ENCODE measurements around the gene TLX1. TPM values are rescaled to one million over a fixed set of nuclear protein-coding genes. Genes with fewer than 3 reads are reported as not detected.

Gene TLX1
- total and polyA plus RNA-seq, 9 of the 15 experiments (the other 6 are each of a cell fraction or from before 2014, with no cell fraction given), result 0.03 to 3.3 (median 0.19) TPM; not detected in 1

GRCh38 chr10:101144053-101144452 is 13.0 kb downstream of the TLX1 start:
- POLR2A ChIA-PET, result no interaction called here
- no peak for FAIRE-seq

More at GRCh38 chr10:101144053-101144452, 13.0 kb downstream of the TLX1 start:
- ATAC-seq (no peak), DNase-seq (ENCODE audit: extremely low read depth in 1 of 4, low spot score in 3 of 4) (no peak)
- no peaks in the 10 kb centered on the region for H4K20me1 ChIP-seq (replicated peaks; ENCODE audit: control insufficient read depth, insufficient read depth, low read length)
- no peak overlapping the region for H2AFZ ChIP-seq (ENCODE audit: low read depth, low read length)
- no peaks in the 10 kb centered on the region for H3K9me3 ChIP-seq (replicated peaks; ENCODE audit: control insufficient read depth, insufficient read depth, low read depth, low read length)
- no peaks in the 10 kb centered on the region for H3K36me3 ChIP-seq (ENCODE audit: control insufficient read depth, insufficient read depth, low read length)
- H3K4me3 ChIP-seq, result no peak overlapping the region
- H3K4me2 ChIP-seq (ENCODE audit: insufficient read depth, low read length), result no peak overlapping the region
- peaks cover 0 to 23% of the 10 kb centered on the region in 2 experiments; a peak in 3 of 5 replicates for H3K4me1 ChIP-seq (replicated peaks in 1 of 2; ENCODE audit: control insufficient read depth in 2 of 2, insufficient read depth in 2 of 2, low read length in 2 of 2)
- TF ChIP-seq ZNF512 (tag; IDR thresholded peaks at IDR 0.05), result peak; percentile 5; the same call in 1 of the 2 replicates
- no peak for TF ChIP-seq ZNF184 (CRISPR knock-in tag; IDR thresholded peaks at IDR 0.05)
- H3K79me2 ChIP-seq (ENCODE audit: control insufficient read depth, insufficient read depth, low read length), result no peaks in the 10 kb centered on the region
- H3K27me3 ChIP-seq (ENCODE audit: control insufficient read depth in 2 of 2, insufficient read depth in 2 of 2, low read length in 2 of 2), result peaks cover 29 to 41% of the 10 kb centered on the region in 2 experiments; a peak in 4 of 5 replicates
- CTCF ChIA-PET (ENCODE audit: low intra/inter-chr PET ratio), result interaction anchor here (1.4 kb wide), 1 partner anchor 94 kb away, joined by 4 read pairs; no protein-coding TSS in a partner anchor
- in situ Hi-C loops (cut with MboI) (loop anchor here (5.0 kb wide), 1 partner anchor 47 kb away; no protein-coding TSS in a partner anchor), intact Hi-C loops (cut with micrococcal nuclease) (loop anchor here (5.0 kb wide), 1 partner anchor 102 kb away; no protein-coding TSS in a partner anchor)
- H3K9ac ChIP-seq (ENCODE audit: insufficient read depth in 1 of 2, low read depth in 2 of 2, low read length in 2 of 2), result no peak overlapping the region
- H3K9me1 ChIP-seq (ENCODE audit: control insufficient read depth, insufficient read depth, low read length), result no peaks in the 10 kb centered on the region
- H3K27ac ChIP-seq (ENCODE audit: extremely low read depth, low read depth, low read length), result no peak overlapping the region
- no TSS peak for BruUV-seq (replicated peaks)
